A549 (cell line): Measurements from ENCODE around the gene OTUD7B.

Experiments
- BHLHE40 ChIP-seq: IDR thresholded peaks from 2 replicates; pipeline ENCODE4 v1.6.1; 2012; ENCODE audit warnings: low read depth, low read length, inconsistent platforms
- FOSL2 ChIP-seq, 2 experiments: fragments of 450-650 bp in 1 of 2; fragments of >200 bp in 1 of 2; sonication (Bioruptor Twin) in 1 of 2; formaldehyde crosslinking; IDR thresholded peaks; 2 replicates each; pipeline versions ENCODE4 v1.5.0 to v1.6.1; 2016 to 2020; ENCODE audit warnings: mild to moderate bottlenecking in 1 of 2, moderate library complexity in 1 of 2
- KDM1A ChIP-seq: fragments of 200-600 bp; sonication (generic); IDR thresholded peaks from 2 replicates; pipeline ENCODE4 v1.6.1; 2016; ENCODE audit warnings: low read depth, mild to moderate bottlenecking
- MYC ChIP-seq: IDR thresholded peaks from 2 replicates; pipeline ENCODE4 v1.6.1; 2012; ENCODE audit warnings: mild to moderate bottlenecking, inconsistent platforms, low read length, improper control_type of control experiment, borderline replicate concordance
- NPAS2 ChIP-seq: fragments of 250-450 bp; sonication (Bioruptor Pico); IDR thresholded peaks from 2 replicates; pipeline ENCODE4 v1.8.0; 2022; ENCODE audit warnings: mild to moderate bottlenecking, moderate library complexity, borderline replicate concordance
- POLR2A ChIP-seq: IDR thresholded peaks from 2 replicates; pipeline ENCODE4 v1.6.1; 2012; ENCODE audit warnings: mild to moderate bottlenecking, low read length
- POLR2AphosphoS2 ChIP-seq: conservative IDR thresholded peaks from 2 replicates; pipeline ENCODE4 v1.6.1; 2012; ENCODE audit warnings: low read length, improper control_type of control experiment, inconsistent platforms
- REST ChIP-seq: fragments of 200-600 bp; sonication (generic); IDR thresholded peaks from 2 replicates; pipeline ENCODE4 v1.6.1; 2016; ENCODE audit warnings: antibody characterized with exemption, mild to moderate bottlenecking, moderate library complexity
- RNF2 ChIP-seq: fragments of 200-600 bp; sonication (generic); IDR thresholded peaks from 2 replicates; pipeline ENCODE4 v1.6.1; 2016; ENCODE audit warnings: low read depth, mild to moderate bottlenecking, antibody characterized with exemption, moderate library complexity, borderline replicate concordance
- TF ChIP-seq, protein P1 (sequence below): fragments of >200 bp; sonication (Bioruptor Twin); formaldehyde crosslinking; IDR thresholded peaks from 3 replicates; pipeline ENCODE4 v1.5.1; 2016
- TF ChIP-seq, protein P2 (sequence below): fragments of 450-650 bp; IDR thresholded peaks from 2 replicates; pipeline ENCODE4 v1.6.1; 2014; ENCODE audit warnings: antibody characterized with exemption
- TF ChIP-seq, protein P3 (sequence below): IDR thresholded peaks from 2 replicates; pipeline ENCODE4 v1.6.1; 2012

DNA sequence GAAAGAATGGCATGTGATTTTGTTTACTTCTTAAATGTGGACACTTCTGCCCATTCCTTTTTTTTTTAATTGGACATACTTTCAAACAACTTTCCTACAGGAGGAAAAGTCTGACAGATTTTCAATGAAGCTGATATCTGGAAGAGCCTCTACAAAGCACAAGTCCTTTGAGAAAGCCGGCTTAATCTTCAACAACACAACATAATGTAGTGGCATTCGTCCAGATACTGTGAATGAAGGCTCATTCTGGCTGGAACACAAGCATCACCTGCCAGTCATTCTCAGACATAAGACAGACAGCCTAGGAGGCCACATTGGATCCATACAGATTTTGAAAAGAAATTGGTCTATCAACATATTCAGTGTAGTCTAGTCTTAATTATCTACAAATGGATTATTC is 4.9 kb downstream of the OTUD7B start:
- TF ChIP-seq POLR2A (no peak), NPAS2 (CRISPR knock-in tag) (no peak), REST (no peak), BHLHE40 (no peak), MYC (no peak), RNF2 (no peak), KDM1A (no peak), FOSL2 (IDR thresholded peaks at IDR 0.05) (no peak), FOSL2 (CRISPR knock-in tag; IDR thresholded peaks at IDR 0.05) (no peak), POLR2AphosphoS2 (no peak)
- TF ChIP-seq, protein P1, sequence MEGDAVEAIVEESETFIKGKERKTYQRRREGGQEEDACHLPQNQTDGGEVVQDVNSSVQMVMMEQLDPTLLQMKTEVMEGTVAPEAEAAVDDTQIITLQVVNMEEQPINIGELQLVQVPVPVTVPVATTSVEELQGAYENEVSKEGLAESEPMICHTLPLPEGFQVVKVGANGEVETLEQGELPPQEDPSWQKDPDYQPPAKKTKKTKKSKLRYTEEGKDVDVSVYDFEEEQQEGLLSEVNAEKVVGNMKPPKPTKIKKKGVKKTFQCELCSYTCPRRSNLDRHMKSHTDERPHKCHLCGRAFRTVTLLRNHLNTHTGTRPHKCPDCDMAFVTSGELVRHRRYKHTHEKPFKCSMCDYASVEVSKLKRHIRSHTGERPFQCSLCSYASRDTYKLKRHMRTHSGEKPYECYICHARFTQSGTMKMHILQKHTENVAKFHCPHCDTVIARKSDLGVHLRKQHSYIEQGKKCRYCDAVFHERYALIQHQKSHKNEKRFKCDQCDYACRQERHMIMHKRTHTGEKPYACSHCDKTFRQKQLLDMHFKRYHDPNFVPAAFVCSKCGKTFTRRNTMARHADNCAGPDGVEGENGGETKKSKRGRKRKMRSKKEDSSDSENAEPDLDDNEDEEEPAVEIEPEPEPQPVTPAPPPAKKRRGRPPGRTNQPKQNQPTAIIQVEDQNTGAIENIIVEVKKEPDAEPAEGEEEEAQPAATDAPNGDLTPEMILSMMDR, result no peak
- TF ChIP-seq, protein P2, sequence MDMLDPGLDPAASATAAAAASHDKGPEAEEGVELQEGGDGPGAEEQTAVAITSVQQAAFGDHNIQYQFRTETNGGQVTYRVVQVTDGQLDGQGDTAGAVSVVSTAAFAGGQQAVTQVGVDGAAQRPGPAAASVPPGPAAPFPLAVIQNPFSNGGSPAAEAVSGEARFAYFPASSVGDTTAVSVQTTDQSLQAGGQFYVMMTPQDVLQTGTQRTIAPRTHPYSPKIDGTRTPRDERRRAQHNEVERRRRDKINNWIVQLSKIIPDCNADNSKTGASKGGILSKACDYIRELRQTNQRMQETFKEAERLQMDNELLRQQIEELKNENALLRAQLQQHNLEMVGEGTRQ, result no peak
- TF ChIP-seq, protein P3, sequence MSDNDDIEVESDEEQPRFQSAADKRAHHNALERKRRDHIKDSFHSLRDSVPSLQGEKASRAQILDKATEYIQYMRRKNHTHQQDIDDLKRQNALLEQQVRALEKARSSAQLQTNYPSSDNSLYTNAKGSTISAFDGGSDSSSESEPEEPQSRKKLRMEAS, result no peak
